ENCODE measurements around the gene ETV5. TPM values are rescaled to one million over a fixed set of nuclear protein-coding genes. Genes with fewer than 3 reads are reported as not detected.

Gene ETV5
- total RNA-seq, 1 donor from 2014 or later = 40.6 TPM

DNA sequence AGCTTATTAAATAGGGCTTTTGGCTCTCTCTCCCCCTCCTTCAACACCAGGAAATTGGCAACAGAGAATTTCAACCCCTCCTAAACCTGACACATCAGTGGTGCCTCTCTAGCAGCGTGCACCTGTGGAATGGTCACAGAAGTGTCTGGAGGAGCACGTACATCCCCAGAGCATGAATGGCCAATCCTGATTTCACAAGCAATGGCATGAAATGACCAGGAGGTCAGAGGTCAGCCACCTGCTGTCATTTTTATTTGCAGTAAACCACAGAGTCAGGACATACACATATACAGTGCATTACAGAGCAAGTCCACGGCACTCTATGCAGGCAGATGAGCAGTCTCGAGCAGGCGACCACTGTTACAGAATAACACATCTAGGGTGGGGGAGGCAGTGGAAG, 25.1 kb upstream of the ETV5 start:
- TF ChIP-seq, protein P1, sequence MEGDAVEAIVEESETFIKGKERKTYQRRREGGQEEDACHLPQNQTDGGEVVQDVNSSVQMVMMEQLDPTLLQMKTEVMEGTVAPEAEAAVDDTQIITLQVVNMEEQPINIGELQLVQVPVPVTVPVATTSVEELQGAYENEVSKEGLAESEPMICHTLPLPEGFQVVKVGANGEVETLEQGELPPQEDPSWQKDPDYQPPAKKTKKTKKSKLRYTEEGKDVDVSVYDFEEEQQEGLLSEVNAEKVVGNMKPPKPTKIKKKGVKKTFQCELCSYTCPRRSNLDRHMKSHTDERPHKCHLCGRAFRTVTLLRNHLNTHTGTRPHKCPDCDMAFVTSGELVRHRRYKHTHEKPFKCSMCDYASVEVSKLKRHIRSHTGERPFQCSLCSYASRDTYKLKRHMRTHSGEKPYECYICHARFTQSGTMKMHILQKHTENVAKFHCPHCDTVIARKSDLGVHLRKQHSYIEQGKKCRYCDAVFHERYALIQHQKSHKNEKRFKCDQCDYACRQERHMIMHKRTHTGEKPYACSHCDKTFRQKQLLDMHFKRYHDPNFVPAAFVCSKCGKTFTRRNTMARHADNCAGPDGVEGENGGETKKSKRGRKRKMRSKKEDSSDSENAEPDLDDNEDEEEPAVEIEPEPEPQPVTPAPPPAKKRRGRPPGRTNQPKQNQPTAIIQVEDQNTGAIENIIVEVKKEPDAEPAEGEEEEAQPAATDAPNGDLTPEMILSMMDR (IDR thresholded peaks at IDR 0.05; ENCODE audit: unreplicated experiment) = no peak
- no peak for DNase-seq (ENCODE audit: low spot score)
- H3K36me3 Mint-ChIP-seq (ENCODE audit: low read depth, unreplicated experiment) = no peaks in the 10 kb centered on the region
- H3K27ac Mint-ChIP-seq (ENCODE audit: unreplicated experiment) = no peak overlapping the region
- peaks cover 4% of the 10 kb centered on the region for H3K27me3 Mint-ChIP-seq (ENCODE audit: unreplicated experiment)
- H3K4me3 Mint-ChIP-seq (ENCODE audit: unreplicated experiment) = no peak overlapping the region
- no peaks in the 10 kb centered on the region for H3K9me3 Mint-ChIP-seq (ENCODE audit: unreplicated experiment)
- peaks cover 51% of the 10 kb centered on the region for H3K4me1 Mint-ChIP-seq (ENCODE audit: unreplicated experiment)

DNA sequence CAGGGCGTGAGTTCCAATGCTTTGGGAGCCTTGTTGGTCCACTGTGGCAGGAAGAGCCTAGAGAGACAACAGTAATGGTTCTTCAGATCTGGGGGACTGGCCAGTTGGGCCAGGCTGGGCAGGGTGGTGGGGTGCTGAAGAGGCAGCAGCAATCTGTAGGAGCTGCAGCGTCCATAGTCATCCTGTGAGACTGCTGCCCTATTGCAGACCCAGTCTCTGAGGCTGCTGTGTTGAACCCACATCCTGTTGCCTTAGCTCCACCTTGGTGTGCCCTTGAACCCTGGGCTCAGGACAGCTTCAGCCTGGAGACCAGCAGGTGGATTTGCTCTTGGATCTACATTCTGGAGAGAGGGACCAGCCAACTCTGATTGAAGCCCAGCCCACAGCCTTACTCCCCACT, 23.6 kb upstream of the ETV5 start:
- no peak for DNase-seq (ENCODE audit: low spot score)
- Mint-ChIP-seq H3K9me3 (ENCODE audit: unreplicated experiment) (no peaks in the 10 kb centered on the region), H3K4me1 (ENCODE audit: unreplicated experiment) (peaks cover 38% of the 10 kb centered on the region), H3K27ac (ENCODE audit: unreplicated experiment) (no peak overlapping the region), H3K36me3 (ENCODE audit: low read depth, unreplicated experiment) (no peaks in the 10 kb centered on the region), H3K27me3 (ENCODE audit: unreplicated experiment) (peaks cover 4% of the 10 kb centered on the region), H3K4me3 (ENCODE audit: unreplicated experiment) (no peak overlapping the region)
- TF ChIP-seq, protein P1 (IDR thresholded peaks at IDR 0.05; ENCODE audit: unreplicated experiment) = no peak

DNA sequence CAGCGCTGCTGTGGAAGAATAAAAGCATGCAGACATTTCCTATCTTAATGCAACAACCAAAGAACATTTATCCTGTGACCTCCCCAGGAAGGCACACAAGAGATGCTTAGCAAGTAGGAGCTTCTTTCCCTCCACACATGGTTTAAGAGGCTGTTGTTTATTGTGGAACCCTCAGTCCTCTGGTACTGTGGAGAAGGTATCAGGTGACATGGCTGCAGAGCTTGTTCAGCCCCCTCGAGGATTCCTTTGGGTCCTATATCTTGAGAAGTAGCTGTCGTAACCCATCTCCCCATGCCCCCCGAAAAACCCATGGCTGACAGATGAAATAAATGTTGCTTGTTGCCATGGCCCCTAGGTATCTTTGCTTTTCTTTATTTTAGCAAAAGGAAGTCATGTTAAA, 20.3 kb upstream of the ETV5 start:
- TF ChIP-seq, protein P1 (IDR thresholded peaks at IDR 0.05; ENCODE audit: unreplicated experiment) = no peak
- no peak overlapping the region for H3K4me3 Mint-ChIP-seq (ENCODE audit: unreplicated experiment)
- H3K27me3 Mint-ChIP-seq (ENCODE audit: unreplicated experiment) = peaks cover 10% of the 10 kb centered on the region
- peaks cover 18% of the 10 kb centered on the region for H3K4me1 Mint-ChIP-seq (ENCODE audit: unreplicated experiment)
- H3K36me3 Mint-ChIP-seq (ENCODE audit: low read depth, unreplicated experiment) = no peaks in the 10 kb centered on the region
- no peak for DNase-seq (ENCODE audit: low spot score)
- H3K9me3 Mint-ChIP-seq (ENCODE audit: unreplicated experiment) = no peaks in the 10 kb centered on the region
- no peak overlapping the region for H3K27ac Mint-ChIP-seq (ENCODE audit: unreplicated experiment)

DNA sequence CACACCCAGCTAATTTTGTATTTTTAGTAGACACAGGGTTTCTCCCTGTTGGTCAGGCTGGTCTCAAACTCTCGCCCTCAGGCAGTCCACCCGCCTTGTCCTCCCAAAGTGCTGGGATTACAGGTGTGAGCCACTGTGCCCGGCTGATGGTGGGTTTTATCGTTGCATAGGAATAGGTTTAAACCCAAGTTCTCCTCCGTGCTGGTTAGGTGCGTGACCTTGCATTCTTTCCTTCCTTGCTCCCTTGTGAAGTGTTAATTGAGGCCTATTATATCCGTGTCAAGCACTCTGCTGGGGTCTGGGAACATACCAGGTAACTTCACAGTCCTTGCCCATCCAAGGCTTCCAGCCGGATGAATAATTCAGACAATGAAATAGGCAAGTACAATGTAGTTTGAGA, 19.3 kb upstream of the ETV5 start:
- H3K27ac Mint-ChIP-seq (ENCODE audit: unreplicated experiment) = peak overlapping the region; percentile 3
- no peak overlapping the region for H3K4me3 Mint-ChIP-seq (ENCODE audit: unreplicated experiment)
- no peaks in the 10 kb centered on the region for H3K36me3 Mint-ChIP-seq (ENCODE audit: low read depth, unreplicated experiment)
- no peak for DNase-seq (ENCODE audit: low spot score)
- H3K27me3 Mint-ChIP-seq (ENCODE audit: unreplicated experiment) = peaks cover 10% of the 10 kb centered on the region
- TF ChIP-seq, protein P1 (IDR thresholded peaks at IDR 0.05; ENCODE audit: unreplicated experiment) = no peak
- peaks cover 7% of the 10 kb centered on the region for H3K4me1 Mint-ChIP-seq (ENCODE audit: unreplicated experiment)
- H3K9me3 Mint-ChIP-seq (ENCODE audit: unreplicated experiment) = no peaks in the 10 kb centered on the region

DNA sequence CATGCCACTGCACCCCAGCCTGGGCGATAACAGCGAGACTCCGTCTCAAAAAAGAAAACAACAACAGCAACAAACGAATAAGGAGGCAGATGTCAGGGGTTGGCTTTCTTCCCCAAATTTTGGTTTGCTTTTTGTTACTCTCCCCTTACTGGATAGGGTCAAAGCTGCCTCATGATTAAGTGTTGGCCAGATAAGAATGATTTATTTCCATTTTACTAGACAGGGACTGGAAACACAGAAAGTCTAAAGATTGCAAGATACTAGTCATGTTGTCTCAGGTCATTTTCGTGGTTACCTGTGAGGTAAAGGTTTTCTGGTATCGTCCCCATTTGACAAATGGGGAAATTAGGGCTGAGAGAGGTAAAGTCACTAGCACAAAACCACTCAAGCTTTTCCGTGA, 18.6 kb upstream of the ETV5 start:
- Mint-ChIP-seq H3K36me3 (ENCODE audit: low read depth, unreplicated experiment) (no peaks in the 10 kb centered on the region), H3K27ac (ENCODE audit: unreplicated experiment) (no peak overlapping the region), H3K4me1 (ENCODE audit: unreplicated experiment) (peaks cover 11% of the 10 kb centered on the region), H3K27me3 (ENCODE audit: unreplicated experiment) (peaks cover 10% of the 10 kb centered on the region), H3K9me3 (ENCODE audit: unreplicated experiment) (no peaks in the 10 kb centered on the region), H3K4me3 (ENCODE audit: unreplicated experiment) (no peak overlapping the region)
- TF ChIP-seq, protein P1 (IDR thresholded peaks at IDR 0.05; ENCODE audit: unreplicated experiment) = no peak
- DNase-seq (ENCODE audit: low spot score) = no peak
